ENCODE results near the gene DSC3. TPM values are rescaled to one million over a fixed set of nuclear protein-coding genes. Genes with fewer than 3 reads are reported as not detected.
"Not testable (repeated sequence)": the region's sequence is repeated elsewhere in the genome, so short reads cannot be mapped to it uniquely, and the experiment has no call there.

The DSC3 gene
- total RNA-seq, 1 experiment from 2014 or later = 60.8 TPM

DNA sequence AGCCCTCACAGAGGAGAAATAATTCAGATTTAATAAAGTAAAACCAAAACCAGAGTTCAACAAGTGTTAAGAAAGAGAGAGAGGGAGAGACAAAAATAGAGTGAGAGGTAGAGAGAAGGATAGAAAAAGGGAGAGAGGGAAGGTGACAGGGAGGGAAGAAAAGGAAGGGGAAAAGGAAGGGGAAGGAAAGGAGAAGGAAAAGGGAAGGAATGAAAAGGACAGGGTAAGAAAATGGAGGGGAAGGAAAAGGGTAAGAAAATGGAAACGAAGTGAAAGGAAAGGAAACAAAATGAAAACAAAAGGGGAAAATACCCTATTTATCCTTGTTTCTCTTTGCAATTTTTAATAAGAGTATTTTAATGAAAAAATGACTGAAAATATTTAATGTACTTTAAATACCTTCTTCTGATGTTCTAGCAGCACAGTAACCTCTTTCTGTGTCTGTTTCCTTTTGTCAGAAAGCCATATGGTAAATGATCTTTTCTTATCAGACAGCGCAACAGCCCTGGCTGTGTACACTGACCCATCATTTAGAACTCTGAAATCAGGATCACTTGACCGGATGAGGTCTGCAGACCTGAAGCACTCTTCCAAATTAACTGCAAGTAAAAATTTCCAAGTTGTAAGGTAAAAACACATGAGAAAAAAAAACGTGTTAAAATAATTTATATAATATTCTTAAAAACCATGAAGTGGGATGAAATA, 11.8 kb downstream of the DSC3 start:
- Mint-ChIP-seq H3K9me3 (ENCODE audit: unreplicated experiment) (no peaks in the 10 kb centered on the region), H3K4me3 (ENCODE audit: unreplicated experiment) (no peak overlapping the region), H3K27me3 (ENCODE audit: insufficient read depth, unreplicated experiment) (no peaks in the 10 kb centered on the region), H3K27ac (ENCODE audit: low read depth, unreplicated experiment) (peak overlapping the region; percentile 65), H3K4me1 (ENCODE audit: insufficient read depth, unreplicated experiment) (peaks cover 6% of the 10 kb centered on the region), H3K36me3 (ENCODE audit: insufficient read depth, unreplicated experiment) (peaks cover 37% of the 10 kb centered on the region)
- TF ChIP-seq, protein P1, sequence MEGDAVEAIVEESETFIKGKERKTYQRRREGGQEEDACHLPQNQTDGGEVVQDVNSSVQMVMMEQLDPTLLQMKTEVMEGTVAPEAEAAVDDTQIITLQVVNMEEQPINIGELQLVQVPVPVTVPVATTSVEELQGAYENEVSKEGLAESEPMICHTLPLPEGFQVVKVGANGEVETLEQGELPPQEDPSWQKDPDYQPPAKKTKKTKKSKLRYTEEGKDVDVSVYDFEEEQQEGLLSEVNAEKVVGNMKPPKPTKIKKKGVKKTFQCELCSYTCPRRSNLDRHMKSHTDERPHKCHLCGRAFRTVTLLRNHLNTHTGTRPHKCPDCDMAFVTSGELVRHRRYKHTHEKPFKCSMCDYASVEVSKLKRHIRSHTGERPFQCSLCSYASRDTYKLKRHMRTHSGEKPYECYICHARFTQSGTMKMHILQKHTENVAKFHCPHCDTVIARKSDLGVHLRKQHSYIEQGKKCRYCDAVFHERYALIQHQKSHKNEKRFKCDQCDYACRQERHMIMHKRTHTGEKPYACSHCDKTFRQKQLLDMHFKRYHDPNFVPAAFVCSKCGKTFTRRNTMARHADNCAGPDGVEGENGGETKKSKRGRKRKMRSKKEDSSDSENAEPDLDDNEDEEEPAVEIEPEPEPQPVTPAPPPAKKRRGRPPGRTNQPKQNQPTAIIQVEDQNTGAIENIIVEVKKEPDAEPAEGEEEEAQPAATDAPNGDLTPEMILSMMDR (IDR thresholded peaks at IDR 0.05; ENCODE audit: unreplicated experiment) = no peak
- ChIA-PET CTCF (no interaction called here), POLR2A (interaction anchor here (1.0 to 1.1 kb wide), 2 partner anchors 9 to 12 kb away, joined by 3 read pairs; partner anchors contain the start of gene DSC3)
- DNase-seq (ENCODE audit: unreplicated experiment) = no peak
- no TSS peak for BruUV-seq (replicated peaks)
- intact Hi-C loops (cut with micrococcal nuclease) = no loop called here

DNA sequence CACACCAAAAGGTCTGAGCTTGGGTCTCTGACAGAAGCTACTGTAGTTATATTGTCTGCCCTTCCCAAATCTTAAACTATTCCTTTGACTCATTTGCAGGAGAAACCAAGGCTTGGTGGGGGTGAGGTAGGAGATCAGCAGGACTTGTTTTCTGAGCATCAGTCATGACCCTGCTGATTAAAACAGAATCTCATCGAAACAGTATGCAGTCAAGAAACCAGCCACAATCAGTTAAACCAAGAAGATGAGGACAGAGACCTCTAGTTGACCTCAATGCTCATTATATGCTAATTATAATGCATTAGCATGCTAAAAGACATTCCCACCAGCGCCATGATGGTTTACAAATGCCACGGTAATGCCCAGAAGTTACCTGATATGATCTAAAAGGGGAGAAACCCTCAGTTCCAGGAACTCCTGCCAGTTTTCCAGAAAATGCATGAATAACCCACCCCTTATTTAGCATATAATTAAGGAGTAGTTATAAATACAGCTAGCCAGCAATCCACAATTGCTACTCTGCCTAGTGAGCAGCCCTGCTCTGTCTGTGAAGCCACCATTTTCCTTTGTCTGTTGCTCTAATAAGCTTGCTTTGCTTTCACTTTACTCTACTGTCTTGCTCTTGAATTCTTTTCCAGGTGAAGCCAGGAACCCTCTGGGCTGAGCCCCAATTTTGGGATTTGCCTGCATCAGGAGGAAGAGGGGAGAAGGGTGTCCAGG, 26.7 kb downstream of the DSC3 start:
- H3K36me3 Mint-ChIP-seq (ENCODE audit: insufficient read depth, unreplicated experiment) = peaks cover 41% of the 10 kb centered on the region
- H3K4me1 Mint-ChIP-seq (ENCODE audit: insufficient read depth, unreplicated experiment) = no peaks in the 10 kb centered on the region
- POLR2A ChIA-PET = interaction anchor here (1.1 kb wide), 1 partner anchor 27 kb away, joined by 3 read pairs; the partner anchor contains the start of gene DSC3
- TF ChIP-seq, protein P1 (IDR thresholded peaks at IDR 0.05; ENCODE audit: unreplicated experiment) = no peak
- no peak overlapping the region for H3K4me3 Mint-ChIP-seq (ENCODE audit: unreplicated experiment)
- no peak overlapping the region for H3K27ac Mint-ChIP-seq (ENCODE audit: low read depth, unreplicated experiment)
- DNase-seq (ENCODE audit: unreplicated experiment) = no peak
- H3K9me3 Mint-ChIP-seq (ENCODE audit: unreplicated experiment) = no peaks in the 10 kb centered on the region
- BruUV-seq (replicated peaks) = no TSS peak
- no peaks in the 10 kb centered on the region for H3K27me3 Mint-ChIP-seq (ENCODE audit: insufficient read depth, unreplicated experiment)
- intact Hi-C loops (cut with micrococcal nuclease) = no loop called here
- CTCF ChIA-PET = no interaction called here

DNA sequence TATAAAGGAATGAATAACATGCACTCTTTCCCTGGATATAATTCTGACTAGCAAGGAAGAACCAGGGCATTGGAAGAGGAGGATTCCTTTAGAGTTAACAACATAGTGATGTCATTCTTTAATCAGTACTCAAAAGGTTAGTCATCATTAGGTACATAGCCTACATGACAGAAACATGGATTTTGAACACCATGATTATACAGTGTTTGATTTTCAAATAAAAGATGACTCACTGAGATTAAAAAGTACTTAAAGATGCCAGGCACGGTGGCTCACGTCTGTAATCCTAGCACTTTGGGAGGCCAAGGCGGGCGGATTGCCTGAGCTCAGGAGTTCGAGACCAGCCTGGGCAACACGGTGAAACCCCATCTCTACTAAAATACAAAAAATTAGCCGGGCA, 31.1 kb downstream of the DSC3 start:
- not testable (repeated sequence) for BruUV-seq (replicated peaks); H3K4me1 Mint-ChIP-seq (ENCODE audit: insufficient read depth, unreplicated experiment); H3K27ac Mint-ChIP-seq (ENCODE audit: low read depth, unreplicated experiment); H3K4me3 Mint-ChIP-seq (ENCODE audit: unreplicated experiment); H3K9me3 Mint-ChIP-seq (ENCODE audit: unreplicated experiment); H3K27me3 Mint-ChIP-seq (ENCODE audit: insufficient read depth, unreplicated experiment)
- POLR2A ChIA-PET = interaction anchor here (0.6 to 4.8 kb wide), 15 partner anchors 11 to 499 kb away, joined by 3 to 45 read pairs (median 4); partner anchors contain the start of gene DSC3
- CTCF ChIA-PET = interaction anchor here (0.6 to 1.0 kb wide), 4 partner anchors 11 to 376 kb away, joined by 3 to 4 read pairs (median 3); no protein-coding TSS in a partner anchor
- H3K36me3 Mint-ChIP-seq (ENCODE audit: insufficient read depth, unreplicated experiment) = peaks cover 24% of the 10 kb centered on the region
- intact Hi-C loops (cut with micrococcal nuclease) = loop anchor here (2.0 kb wide), 1 partner anchor 29 kb away; no protein-coding TSS in a partner anchor
- DNase-seq (ENCODE audit: unreplicated experiment) = peak; percentile 76

DNA sequence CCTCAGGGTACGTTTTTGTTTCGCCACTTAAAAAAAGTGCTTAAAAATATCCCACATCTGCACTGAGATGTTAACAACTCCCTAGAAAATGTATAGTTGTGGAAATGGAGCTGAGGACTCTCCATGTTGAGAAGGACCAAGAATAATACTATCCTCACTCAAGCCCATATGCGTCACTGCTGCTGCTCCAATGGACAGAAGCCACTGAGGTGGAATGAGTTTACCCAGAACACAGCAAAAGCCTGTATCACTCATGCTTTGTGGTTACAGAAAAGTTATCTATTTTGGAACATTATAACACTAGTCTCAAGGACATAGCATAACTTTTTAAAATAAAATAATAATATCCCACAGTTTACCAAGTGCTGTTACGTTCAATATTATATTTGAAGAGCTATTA, 31.9 kb downstream of the DSC3 start:
- no peaks in the 10 kb centered on the region for H3K9me3 Mint-ChIP-seq (ENCODE audit: unreplicated experiment)
- TF ChIP-seq, protein P1 (IDR thresholded peaks at IDR 0.05; ENCODE audit: unreplicated experiment) = no peak
- ChIA-PET POLR2A (interaction anchor here (0.6 to 4.8 kb wide), 9 partner anchors 10 to 438 kb away, joined by 3 to 45 read pairs (median 3); partner anchors contain the start of gene DSC3), CTCF (interaction anchor here (0.8 to 1.0 kb wide), 4 partner anchors 11 to 414 kb away, joined by 3 read pairs; no protein-coding TSS in a partner anchor)
- H3K36me3 Mint-ChIP-seq (ENCODE audit: insufficient read depth, unreplicated experiment) = peaks cover 28% of the 10 kb centered on the region
- no peak overlapping the region for H3K4me3 Mint-ChIP-seq (ENCODE audit: unreplicated experiment)
- no TSS peak for BruUV-seq (replicated peaks)
- DNase-seq (ENCODE audit: unreplicated experiment) = no peak
- no peaks in the 10 kb centered on the region for H3K27me3 Mint-ChIP-seq (ENCODE audit: insufficient read depth, unreplicated experiment)
- intact Hi-C loops (cut with micrococcal nuclease) = loop anchor here (2.0 kb wide), 1 partner anchor 30 kb away; no protein-coding TSS in a partner anchor
- H3K4me1 Mint-ChIP-seq (ENCODE audit: insufficient read depth, unreplicated experiment) = no peaks in the 10 kb centered on the region
- H3K27ac Mint-ChIP-seq (ENCODE audit: low read depth, unreplicated experiment) = no peak overlapping the region
